HepG2 (cell line): Measurements from ENCODE around the gene PSEN2. TPM values are rescaled to one million over a fixed set of nuclear protein-coding genes. Genes with fewer than 3 reads are reported as not detected.

Experiments
- ATAC-seq: fragments of 200-7000 bp; cut with Tn5 transposase; 3 replicates; pipeline ENCODE4 v1.9.1; 2020; ENCODE audit warnings: mild to moderate bottlenecking, moderate library complexity
- BruUV-seq: library from RNA; stranded (reverse); fragments of 400-500 nt; replicated peaks from 2 replicates; lab custom pipeline; 2021; lab: Mats Ljungman, UMichigan
- CTCF ChIA-PET: fragments of 300-600 bp; formaldehyde crosslinking; extraction: SDS; loops from one replicate; lab custom pipeline; 2021; ENCODE audit warnings: low total read pairs, inconsistent platforms, low intra/inter-chr PET ratio; lab: Yijun Ruan, JAX
- POLR2A ChIA-PET: fragments of 350-600 bp; sonication (Branson Sonifier 250); formaldehyde crosslinking; loops from one replicate; lab custom pipeline; 2020; ENCODE audit warnings: antibody characterized with exemption, inconsistent platforms; lab: Yijun Ruan, JAX
- DNase-seq: peaks from one replicate; pipeline ENCODE4 v3.0.0-alpha.2; 2015; ENCODE audit warnings: low spot score
- FAIRE-seq: peaks from 3 replicates; lab custom pipeline; 2011; peaks lifted over from hg19 to GRCh38; lab: Jason Lieb, UNC
- H2AFZ ChIP-seq: one replicate; pipeline ENCODE4 v1.6.1; 2011; ENCODE audit warnings: low read length, inconsistent platforms
- H3K27ac ChIP-seq: fragments of 300-600 bp; 3 replicates; pipeline ENCODE4 v1.8.0; 2011; ENCODE audit warnings: mixed run types, mild to moderate bottlenecking, mixed read lengths, low read length, inconsistent platforms; ENCODE audit not compliant: insufficient read depth; ENCODE audit errors: extremely low read length
- H3K27me3 ChIP-seq, 2 experiments: fragments of 200-600 bp in 1 of 2; 2 replicates in 1 of 2; 3 replicates in 1 of 2; pipeline versions ENCODE4 v1.6.0 to v1.8.0; 2011; ENCODE audit warnings: low read length in 2 of 2, mild to moderate bottlenecking in 2 of 2, moderate library complexity in 2 of 2, inconsistent platforms in 1 of 2; ENCODE audit not compliant: insufficient read depth in 2 of 2, control insufficient read depth in 1 of 2
- H3K36me3 ChIP-seq, 2 experiments: fragments of 200-600 bp in 1 of 2; replicated peaks in 1 of 2; 2 replicates in 1 of 2; 3 replicates in 1 of 2; pipeline versions ENCODE4 v1.5.1 to v1.8.0; 2011; ENCODE audit warnings: low read length in 2 of 2, inconsistent platforms in 1 of 2; ENCODE audit not compliant: insufficient read depth in 2 of 2, control insufficient read depth in 1 of 2
- H3K4me1 ChIP-seq: 2 replicates; pipeline ENCODE4 v1.5.1; 2012; ENCODE audit warnings: low read length, inconsistent platforms; ENCODE audit not compliant: insufficient read depth
- H3K4me2 ChIP-seq: 2 replicates; pipeline ENCODE4 v1.6.0; 2011; ENCODE audit warnings: low read depth, low read length, inconsistent platforms
- H3K4me3 ChIP-seq, 3 experiments: fragments of 200-600 bp in 1 of 3; sonication (generic), shearing (Covaris generic) in 1 of 3; replicated peaks in 1 of 3; 2 replicates each; pipeline ENCODE4 v1.5.1; 2011 to 2016; ENCODE audit warnings: low read length in 3 of 3, inconsistent platforms in 2 of 3, low read depth in 2 of 3, mild to moderate bottlenecking in 2 of 3, control low read depth in 1 of 3, mixed read lengths in 1 of 3; ENCODE audit not compliant: insufficient read depth in 1 of 3
- H3K79me2 ChIP-seq: one replicate; pipeline ENCODE4 v1.6.1; 2011; ENCODE audit warnings: low read length, inconsistent platforms; ENCODE audit not compliant: insufficient read depth
- H3K9ac ChIP-seq: 2 replicates; pipeline ENCODE4 v1.6.0; 2011; ENCODE audit warnings: mild to moderate bottlenecking, low read depth, low read length, inconsistent platforms; ENCODE audit not compliant: insufficient read depth
- H3K9me3 ChIP-seq: 2 replicates; pipeline ENCODE4 v1.5.1; 2012; ENCODE audit warnings: mild to moderate bottlenecking, low read length
- H4K20me1 ChIP-seq: 2 replicates; pipeline ENCODE4 v1.6.0; 2011; ENCODE audit warnings: inconsistent platforms, mild to moderate bottlenecking, low read length, moderate library complexity; ENCODE audit not compliant: insufficient read depth
- GATAD2A ChIP-seq: IDR thresholded peaks from 2 replicates; pipeline ENCODE4 v1.6.1; 2016
- HMGA1 ChIP-seq: sonication (generic); formaldehyde crosslinking; conservative IDR thresholded peaks from 2 replicates; pipeline ENCODE4 v1.4.0; 2020; ENCODE audit warnings: missing genetic modification reagents
- MEF2D ChIP-seq: sonication (generic); formaldehyde crosslinking; IDR thresholded peaks from 2 replicates; pipeline ENCODE4 v1.5.1; 2020; ENCODE audit warnings: mild to moderate bottlenecking, missing genetic modification reagents
- MIER3 ChIP-seq: IDR thresholded peaks from 2 replicates; pipeline ENCODE4 v1.6.1; 2016; ENCODE audit warnings: missing compliant biosample characterization, borderline replicate concordance
- NR2F1 ChIP-seq, 2 experiments: fragments of 450-650 bp in 1 of 2; formaldehyde crosslinking in 1 of 2; IDR thresholded peaks; 2 replicates each; pipeline versions ENCODE4 v1.5.0 to v1.6.1; 2016 to 2020; ENCODE audit warnings: mild to moderate bottlenecking in 1 of 2, missing compliant biosample characterization in 1 of 2, missing genetic modification reagents in 1 of 2, moderate library complexity in 1 of 2
- PHF20 ChIP-seq: sonication (generic); formaldehyde crosslinking; IDR thresholded peaks from 2 replicates; pipeline ENCODE4 v1.5.0; 2020; ENCODE audit warnings: mild to moderate bottlenecking, missing genetic modification reagents
- ZMYM4 ChIP-seq: sonication (generic); formaldehyde crosslinking; IDR thresholded peaks from 2 replicates; pipeline ENCODE4 v1.8.1; 2023; ENCODE audit warnings: mild to moderate bottlenecking, missing genetic modification reagents
- ZNF335 ChIP-seq: sonication (generic); formaldehyde crosslinking; IDR thresholded peaks from 2 replicates; pipeline ENCODE4 v1.4.0; 2020; ENCODE audit warnings: missing genetic modification reagents
- ZNF33B ChIP-seq: sonication (generic); formaldehyde crosslinking; IDR thresholded peaks from 2 replicates; pipeline ENCODE4 v1.5.1; 2020; ENCODE audit warnings: mild to moderate bottlenecking, missing genetic modification reagents
- ZNF777 ChIP-seq: sonication (generic); formaldehyde crosslinking; IDR thresholded peaks from 2 replicates; pipeline ENCODE4 v1.4.0; 2020; ENCODE audit warnings: missing genetic modification reagents
- ZNF83 ChIP-seq: sonication (generic); formaldehyde crosslinking; IDR thresholded peaks from 2 replicates; pipeline ENCODE4 v1.4.0; 2020; ENCODE audit warnings: missing genetic modification reagents, mild to moderate bottlenecking, borderline replicate concordance
- WGBS: methylation state at CpG from one replicate; pipeline ENCODE4 v1.1.6; 2017; ENCODE audit warnings: low lambda C conversion rate; 5-methylcytosine and 5-hydroxymethylcytosine counted together
- in situ Hi-C: cut with HindIII; loops from 2 replicates; pipeline ENCODE4 v1.10.0; 2017; ENCODE audit warnings: low pct_unique_long_range_greater_than_20kb; ENCODE audit not compliant: extremely low pct_ligation_motif_present
- intact Hi-C: fragments of 100-400 bp; cut with micrococcal nuclease; formaldehyde crosslinking; loops from one replicate; pipeline ENCODE4 v1.10.0; 2022; ENCODE audit not compliant: unreplicated experiment
- polyA plus RNA-seq, 8 experiments: library from polyadenylated mRNA; depleted of rRNA in 3 of 8; stranded (reverse) in 7 of 8; unstranded in 1 of 8; fragments of >200 nt; fragmentation: Illumina TruSeq in 4 of 8; extraction: Trizol in 4 of 8; gene quantifications; 2 replicates each; pipeline versions ENCODE4 v1.2.1 to v1.2.3, GENCODE V29; 2011 to 2016; ENCODE audit warnings: low read depth in 4 of 8, missing spikeins in 1 of 8, mixed read lengths in 1 of 8; ENCODE audit not compliant: insufficient read depth in 1 of 8
- total RNA-seq, 5 experiments: library from RNA; depleted of rRNA; stranded (reverse); fragments of >200 nt; fragmentation: Illumina TruSeq; extraction: Trizol; gene quantifications; 2 replicates each; pipeline ENCODE4 v1.2.3, GENCODE V29; 2016; ENCODE audit warnings: low read depth in 1 of 5
- TF ChIP-seq, protein P1 (sequence below), 2 experiments: fragments of 450-650 bp in 1 of 2; sonication (generic) in 1 of 2; formaldehyde crosslinking; IDR thresholded peaks; 2 replicates each; pipeline versions ENCODE4 v1.5.0 to v1.8.0; 2020 to 2022; ENCODE audit warnings: mild to moderate bottlenecking in 1 of 2, missing genetic modification reagents in 1 of 2
- TF ChIP-seq, protein P2 (sequence below): sonication (generic); formaldehyde crosslinking; IDR thresholded peaks from 2 replicates; pipeline ENCODE4 v1.5.0; 2020; ENCODE audit warnings: mild to moderate bottlenecking, missing genetic modification reagents, moderate library complexity
- TF ChIP-seq, protein P3 (sequence below): sonication (generic); formaldehyde crosslinking; IDR thresholded peaks from 2 replicates; pipeline ENCODE4 v1.4.0; 2020; ENCODE audit warnings: missing genetic modification reagents

Gene PSEN2
- total and polyA plus RNA-seq, 2 of the 13 experiments (the other 11 are each of a cell fraction or from before 2014, with no cell fraction given), result 5.9 to 13.1 TPM

DNA sequence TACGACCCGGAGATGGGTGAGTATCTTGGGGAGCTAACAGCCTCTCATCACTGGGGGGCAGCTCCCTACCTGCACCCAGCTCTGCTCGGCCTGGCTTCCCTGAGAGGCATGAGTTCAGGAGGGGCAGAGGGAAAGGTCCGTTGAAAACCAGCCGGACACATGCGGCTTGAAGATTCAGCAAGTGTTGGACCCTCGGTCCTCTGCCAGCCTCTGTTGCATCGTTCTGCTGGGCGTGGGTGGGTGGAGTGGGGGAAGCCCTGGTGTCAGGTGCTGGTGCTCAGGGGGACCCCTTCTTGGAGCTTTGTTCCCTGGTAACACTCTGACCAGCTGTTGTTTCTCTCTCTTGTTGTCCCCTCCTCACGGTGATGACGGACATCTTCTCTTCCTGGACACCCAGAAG, 20.9 kb downstream of the PSEN2 start:
- peaks cover 0 to 4% of the 10 kb centered on the region in 2 experiments; a peak in 4 of 5 replicates for H3K36me3 ChIP-seq
- intact Hi-C loops (no loop called here), in situ Hi-C loops (no loop called here)
- ATAC-seq (no peak), DNase-seq (no peak), FAIRE-seq (no peak)
- TF ChIP-seq, protein P1, sequence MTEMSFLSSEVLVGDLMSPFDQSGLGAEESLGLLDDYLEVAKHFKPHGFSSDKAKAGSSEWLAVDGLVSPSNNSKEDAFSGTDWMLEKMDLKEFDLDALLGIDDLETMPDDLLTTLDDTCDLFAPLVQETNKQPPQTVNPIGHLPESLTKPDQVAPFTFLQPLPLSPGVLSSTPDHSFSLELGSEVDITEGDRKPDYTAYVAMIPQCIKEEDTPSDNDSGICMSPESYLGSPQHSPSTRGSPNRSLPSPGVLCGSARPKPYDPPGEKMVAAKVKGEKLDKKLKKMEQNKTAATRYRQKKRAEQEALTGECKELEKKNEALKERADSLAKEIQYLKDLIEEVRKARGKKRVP (CRISPR knock-in tag; IDR thresholded peaks at IDR 0.05), result no peak
- TF ChIP-seq GATAD2A (CRISPR knock-in tag), result no peak
- TF ChIP-seq MIER3 (CRISPR knock-in tag), result no peak
- TF ChIP-seq MEF2D (CRISPR knock-in tag), result no peak
- TF ChIP-seq HMGA1 (CRISPR knock-in tag), result no peak
- no peak for TF ChIP-seq ZNF335 (CRISPR knock-in tag)
- 96% methylated on average over 5 of the region's 11 CpGs for WGBS
- H3K27me3 ChIP-seq, result no peaks in the 10 kb centered on the region
- H4K20me1 ChIP-seq, result no peaks in the 10 kb centered on the region
- H3K4me3 ChIP-seq, result no peak overlapping the region
- no TSS peak for BruUV-seq
- POLR2A ChIA-PET, result no interaction called here
- CTCF ChIA-PET, result no interaction called here
- no peaks in the 10 kb centered on the region for H3K79me2 ChIP-seq
- H3K4me2 ChIP-seq, result no peak overlapping the region
- no peak overlapping the region for H3K9ac ChIP-seq
- no peak overlapping the region for H3K27ac ChIP-seq
- no peaks in the 10 kb centered on the region for H3K4me1 ChIP-seq
- H2AFZ ChIP-seq, result no peak overlapping the region
- H3K9me3 ChIP-seq, result no peaks in the 10 kb centered on the region

DNA sequence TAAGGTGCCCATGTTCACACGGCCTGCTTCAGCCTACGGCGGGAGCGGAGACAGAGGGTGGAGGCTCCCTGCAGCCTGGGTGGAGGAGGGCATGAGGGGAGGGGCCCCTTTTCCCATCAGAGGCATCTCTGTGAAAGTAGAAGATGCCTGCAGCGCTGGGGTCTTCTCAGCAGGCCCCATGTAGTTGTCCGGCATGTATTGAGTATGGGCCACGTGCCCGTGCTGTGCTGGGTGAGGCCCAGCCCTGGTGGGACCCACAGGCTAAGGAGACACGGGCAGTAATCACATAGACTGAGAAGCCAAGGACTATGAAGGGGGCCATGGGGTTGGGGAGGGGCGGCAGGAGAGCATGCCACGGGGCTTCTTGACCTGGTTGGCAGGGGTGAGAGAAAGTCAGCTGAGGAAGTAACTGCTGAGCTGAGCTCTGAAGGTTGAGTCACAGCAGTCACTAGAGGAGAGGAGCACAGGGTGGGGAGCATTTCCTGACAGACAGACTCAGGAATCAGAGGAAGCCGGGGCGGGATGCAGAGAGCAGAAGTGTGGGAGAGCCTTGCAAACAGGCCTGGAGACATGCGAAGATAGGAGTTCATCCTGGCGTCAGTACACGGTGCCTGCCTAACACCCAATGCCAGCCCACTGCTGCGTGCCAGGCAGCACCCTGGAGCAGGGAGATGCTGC, 21.6 kb downstream of the PSEN2 start:
- CTCF ChIA-PET, result no interaction called here
- Histone ChIP-seq H3K4me2 (no peak overlapping the region), H3K27ac (no peak overlapping the region), H2AFZ (no peak overlapping the region), H4K20me1 (no peaks in the 10 kb centered on the region), H3K9me3 (no peaks in the 10 kb centered on the region), H3K36me3 (peaks cover 0 to 4% of the 10 kb centered on the region in 2 experiments; a peak in 4 of 5 replicates), H3K9ac (no peak overlapping the region), H3K4me1 (no peaks in the 10 kb centered on the region), H3K79me2 (no peaks in the 10 kb centered on the region), H3K4me3 (no peak overlapping the region), H3K27me3 (no peaks in the 10 kb centered on the region)
- in situ Hi-C loops, result no loop called here
- POLR2A ChIA-PET, result no interaction called here
- ATAC-seq, result no peak
- BruUV-seq, result no TSS peak
- intact Hi-C loops, result no loop called here
- 96% methylated on average over 11 of the region's 17 CpGs for WGBS
- no peak for FAIRE-seq
- no peak for DNase-seq
- TF ChIP-seq ZNF83, result no peak
- TF ChIP-seq PHF20 (CRISPR knock-in tag), result no peak
- TF ChIP-seq ZMYM4 (CRISPR knock-in tag), result no peak
- no peak for TF ChIP-seq ZNF33B (CRISPR knock-in tag)
- TF ChIP-seq NR2F1 (CRISPR knock-in tag; IDR thresholded peaks at IDR 0.05), result no peak
- TF ChIP-seq, protein P2, sequence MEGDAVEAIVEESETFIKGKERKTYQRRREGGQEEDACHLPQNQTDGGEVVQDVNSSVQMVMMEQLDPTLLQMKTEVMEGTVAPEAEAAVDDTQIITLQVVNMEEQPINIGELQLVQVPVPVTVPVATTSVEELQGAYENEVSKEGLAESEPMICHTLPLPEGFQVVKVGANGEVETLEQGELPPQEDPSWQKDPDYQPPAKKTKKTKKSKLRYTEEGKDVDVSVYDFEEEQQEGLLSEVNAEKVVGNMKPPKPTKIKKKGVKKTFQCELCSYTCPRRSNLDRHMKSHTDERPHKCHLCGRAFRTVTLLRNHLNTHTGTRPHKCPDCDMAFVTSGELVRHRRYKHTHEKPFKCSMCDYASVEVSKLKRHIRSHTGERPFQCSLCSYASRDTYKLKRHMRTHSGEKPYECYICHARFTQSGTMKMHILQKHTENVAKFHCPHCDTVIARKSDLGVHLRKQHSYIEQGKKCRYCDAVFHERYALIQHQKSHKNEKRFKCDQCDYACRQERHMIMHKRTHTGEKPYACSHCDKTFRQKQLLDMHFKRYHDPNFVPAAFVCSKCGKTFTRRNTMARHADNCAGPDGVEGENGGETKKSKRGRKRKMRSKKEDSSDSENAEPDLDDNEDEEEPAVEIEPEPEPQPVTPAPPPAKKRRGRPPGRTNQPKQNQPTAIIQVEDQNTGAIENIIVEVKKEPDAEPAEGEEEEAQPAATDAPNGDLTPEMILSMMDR (CRISPR knock-in tag), result no peak
- TF ChIP-seq, protein P3, sequence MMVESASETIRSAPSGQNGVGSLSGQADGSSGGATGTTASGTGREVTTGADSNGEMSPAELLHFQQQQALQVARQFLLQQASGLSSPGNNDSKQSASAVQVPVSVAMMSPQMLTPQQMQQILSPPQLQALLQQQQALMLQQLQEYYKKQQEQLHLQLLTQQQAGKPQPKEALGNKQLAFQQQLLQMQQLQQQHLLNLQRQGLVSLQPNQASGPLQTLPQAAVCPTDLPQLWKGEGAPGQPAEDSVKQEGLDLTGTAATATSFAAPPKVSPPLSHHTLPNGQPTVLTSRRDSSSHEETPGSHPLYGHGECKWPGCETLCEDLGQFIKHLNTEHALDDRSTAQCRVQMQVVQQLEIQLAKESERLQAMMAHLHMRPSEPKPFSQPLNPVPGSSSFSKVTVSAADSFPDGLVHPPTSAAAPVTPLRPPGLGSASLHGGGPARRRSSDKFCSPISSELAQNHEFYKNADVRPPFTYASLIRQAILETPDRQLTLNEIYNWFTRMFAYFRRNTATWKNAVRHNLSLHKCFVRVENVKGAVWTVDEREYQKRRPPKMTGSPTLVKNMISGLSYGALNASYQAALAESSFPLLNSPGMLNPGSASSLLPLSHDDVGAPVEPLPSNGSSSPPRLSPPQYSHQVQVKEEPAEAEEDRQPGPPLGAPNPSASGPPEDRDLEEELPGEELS (CRISPR knock-in tag), result no peak
- no peak for TF ChIP-seq ZNF777
